Activated naive CD4-positive, alpha-beta T cell treated with anti-CD3 and anti-CD28 coated beads for 36 hours (primary cell): ENCODE results near the gene FBF1. TPM values are rescaled to one million over a fixed set of nuclear protein-coding genes. Genes with fewer than 3 reads are reported as not detected.
"Not testable (repeated sequence)": the region's sequence is repeated elsewhere in the genome, so short reads cannot be mapped to it uniquely, and the experiment has no call there.

Source experiments
- CTCF ChIA-PET: fragments of 350-600 bp; sonication (Branson Sonifier 250); formaldehyde crosslinking; loops from one replicate; lab custom pipeline; 2021; ENCODE audit warnings: antibody characterized with exemption; lab: Charles Lee
- DNase-seq: peaks from one replicate; pipeline ENCODE4 v3.0.0-alpha.2; 2020
- H3K27ac Mint-ChIP-seq: one replicate; pipeline ENCODE4 v1.8.0; 2021; ENCODE audit warnings: mild to moderate bottlenecking, mixed read lengths
- H3K27me3 Mint-ChIP-seq: one replicate; pipeline ENCODE4 v1.8.0; 2021; ENCODE audit warnings: low read depth, mixed read lengths
- H3K36me3 Mint-ChIP-seq: one replicate; pipeline ENCODE4 v1.8.0; 2021; ENCODE audit warnings: low read depth, mixed read lengths
- H3K4me1 Mint-ChIP-seq: one replicate; pipeline ENCODE4 v1.8.0; 2021; ENCODE audit warnings: low read depth, mixed read lengths
- H3K4me3 Mint-ChIP-seq: one replicate; pipeline ENCODE4 v1.8.0; 2021; ENCODE audit warnings: mild to moderate bottlenecking, moderate library complexity, mixed read lengths
- H3K9me3 Mint-ChIP-seq: one replicate; pipeline ENCODE4 v1.8.0; 2021; ENCODE audit warnings: mixed read lengths
- intact Hi-C: fragments of 100-400 bp; cut with micrococcal nuclease; formaldehyde crosslinking; loops from one replicate; pipeline ENCODE4 v1.15.1; 2023
- total RNA-seq, 2 experiments: library from RNA; stranded (reverse); gene quantifications; one replicate each; pipeline ENCODE4 v1.2.3, GENCODE V29; 2021

The FBF1 gene
- total RNA-seq, 2 experiments from 2014 or later, result 20.7 to 21.0 TPM

GRCh38 chr17:75975187-75975586 is 34.3 kb upstream of the FBF1 start:
- DNase-seq, H3K4me3 Mint-ChIP-seq, H3K9me3 Mint-ChIP-seq, H3K27me3 Mint-ChIP-seq, H3K27ac Mint-ChIP-seq: not testable (repeated sequence)
- intact Hi-C loops, result loop anchor here (5.0 kb wide), 2 partner anchors 143 to 477 kb away; partner anchors contain the start of gene UBE2O
- CTCF ChIA-PET, result interaction anchor here (1.3 kb wide), 1 partner anchor 11 kb away, joined by 6 read pairs; no protein-coding TSS in a partner anchor
- H3K36me3 Mint-ChIP-seq, result peaks cover 11% of the 10 kb centered on the region
- peaks cover 27% of the 10 kb centered on the region for H3K4me1 Mint-ChIP-seq

GRCh38 chr17:75970626-75971025 is 29.8 kb upstream of the FBF1 start:
- Mint-ChIP-seq H3K9me3 (no peaks in the 10 kb centered on the region), H3K36me3 (peaks cover 6% of the 10 kb centered on the region)

DNA sequence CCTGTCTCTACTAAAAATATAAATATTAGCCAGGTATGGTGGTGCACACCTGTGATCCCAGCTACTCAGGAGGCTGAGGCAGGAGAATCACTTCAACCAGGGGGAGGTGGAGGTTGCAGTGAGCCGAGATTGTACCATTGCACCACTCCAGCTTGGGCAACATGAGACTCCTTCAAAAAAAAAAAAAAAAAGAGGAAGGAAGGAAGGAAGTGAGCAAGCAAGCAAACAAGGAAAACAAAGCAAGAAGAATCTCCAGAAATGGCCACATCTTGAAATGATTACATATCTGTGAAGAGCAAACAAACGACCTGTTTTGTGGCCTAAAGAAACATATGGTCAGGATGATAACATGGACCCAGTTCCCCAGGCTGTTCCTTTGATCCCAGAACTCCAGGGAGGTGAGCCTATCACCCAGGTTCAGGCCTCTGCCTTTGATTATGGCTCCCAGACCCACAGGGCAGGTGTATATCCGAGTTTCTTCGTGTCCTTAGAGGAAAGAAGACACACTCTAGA is 29.2 kb upstream of the FBF1 start:
- peaks cover 6% of the 10 kb centered on the region for H3K36me3 Mint-ChIP-seq
- no peaks in the 10 kb centered on the region for H3K9me3 Mint-ChIP-seq
- intact Hi-C loops, result no loop called here
- CTCF ChIA-PET, result interaction anchor here (0.6 to 1.5 kb wide), 3 partner anchors 9 to 611 kb away, joined by 3 to 4 read pairs (median 4); partner anchors contain the start of genes ACOX1 and TEN1
- H3K27ac Mint-ChIP-seq, result no peak overlapping the region
- H3K4me3 Mint-ChIP-seq, result no peak overlapping the region
- DNase-seq, result no peak
- H3K27me3 Mint-ChIP-seq, result no peaks in the 10 kb centered on the region
- H3K4me1 Mint-ChIP-seq, result peaks cover 3% of the 10 kb centered on the region

More at GRCh38 chr17:75970626-75971025, 29.8 kb upstream of the FBF1 start:
- no peak overlapping the region for H3K27ac Mint-ChIP-seq
- no peak overlapping the region for H3K4me3 Mint-ChIP-seq
- no peaks in the 10 kb centered on the region for H3K27me3 Mint-ChIP-seq
- intact Hi-C loops, result no loop called here
- DNase-seq, result no peak
- CTCF ChIA-PET, result interaction anchor here (0.6 to 1.3 kb wide), 3 partner anchors 29 to 612 kb away, joined by 3 to 4 read pairs (median 3); no protein-coding TSS in a partner anchor
- peaks cover 5% of the 10 kb centered on the region for H3K4me1 Mint-ChIP-seq

DNA sequence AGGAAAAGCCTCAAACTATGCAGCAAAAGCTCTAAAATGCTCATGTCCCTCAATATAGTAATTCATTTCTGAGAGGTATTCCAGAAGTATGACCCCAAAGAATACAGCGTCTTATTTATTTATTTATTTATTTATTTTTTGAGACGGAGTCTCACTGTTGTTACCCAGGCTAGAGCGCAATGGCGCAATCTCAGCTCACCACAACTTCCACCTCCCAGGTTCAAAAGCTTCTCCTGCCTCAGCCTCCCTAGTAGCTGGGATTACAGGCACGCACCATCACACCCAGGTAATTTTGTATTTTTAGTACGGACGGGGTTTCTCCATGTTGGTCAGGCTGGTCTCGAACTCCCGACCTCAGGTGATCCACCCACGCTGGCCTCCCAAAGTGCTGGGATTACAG is 28.2 kb upstream of the FBF1 start:
- H3K9me3 Mint-ChIP-seq, H3K4me3 Mint-ChIP-seq, H3K4me1 Mint-ChIP-seq, H3K27ac Mint-ChIP-seq, H3K27me3 Mint-ChIP-seq, DNase-seq, intact Hi-C loops, H3K36me3 Mint-ChIP-seq: not testable (repeated sequence)
- CTCF ChIA-PET, result interaction anchor here (1.5 kb wide), 1 partner anchor 10 kb away, joined by 4 read pairs; the partner anchor contains the start of genes ACOX1 and TEN1

DNA sequence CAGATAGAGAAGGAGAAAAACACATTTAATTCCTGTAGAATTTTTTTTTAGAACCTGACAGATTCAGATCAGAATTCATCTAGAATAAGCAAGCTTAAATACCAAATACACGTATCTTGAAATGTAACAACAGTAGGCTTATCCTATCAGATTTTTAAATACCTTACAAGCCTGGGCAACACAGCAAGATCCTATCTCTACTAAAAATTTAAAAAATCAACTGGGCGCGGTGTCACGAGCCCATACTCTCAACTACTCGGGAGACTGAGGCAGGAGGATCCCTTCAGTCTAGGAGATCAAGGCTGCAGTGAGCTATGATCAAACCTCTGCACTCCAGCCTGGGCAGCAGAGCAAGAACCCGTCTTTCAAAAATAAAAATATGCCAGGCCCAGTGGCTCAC is 24.6 kb upstream of the FBF1 start:
- CTCF ChIA-PET, result interaction anchor here (0.6 to 1.2 kb wide), 3 partner anchors 49 to 217 kb away, joined by 3 to 4 read pairs (median 3); no protein-coding TSS in a partner anchor
- no peak overlapping the region for H3K27ac Mint-ChIP-seq
- no peaks in the 10 kb centered on the region for H3K27me3 Mint-ChIP-seq
- no peaks in the 10 kb centered on the region for H3K9me3 Mint-ChIP-seq
- H3K4me1 Mint-ChIP-seq, result peaks cover 11% of the 10 kb centered on the region
- peaks cover 3% of the 10 kb centered on the region for H3K36me3 Mint-ChIP-seq
- DNase-seq, result no peak
- intact Hi-C loops, result no loop called here
- H3K4me3 Mint-ChIP-seq, result no peak overlapping the region

GRCh38 chr17:75959839-75960511 is 19.1 kb upstream of the FBF1 start:
- CTCF ChIA-PET, result interaction anchor here (1.4 kb wide), 1 partner anchor 14 kb away, joined by 3 read pairs; no protein-coding TSS in a partner anchor
- Mint-ChIP-seq H3K27ac (no peak overlapping the region), H3K36me3 (peaks cover 8% of the 10 kb centered on the region), H3K9me3 (no peaks in the 10 kb centered on the region), H3K4me3 (no peak overlapping the region), H3K4me1 (peaks cover 9% of the 10 kb centered on the region), H3K27me3 (no peaks in the 10 kb centered on the region)
- intact Hi-C loops, result no loop called here
- no peak for DNase-seq

DNA sequence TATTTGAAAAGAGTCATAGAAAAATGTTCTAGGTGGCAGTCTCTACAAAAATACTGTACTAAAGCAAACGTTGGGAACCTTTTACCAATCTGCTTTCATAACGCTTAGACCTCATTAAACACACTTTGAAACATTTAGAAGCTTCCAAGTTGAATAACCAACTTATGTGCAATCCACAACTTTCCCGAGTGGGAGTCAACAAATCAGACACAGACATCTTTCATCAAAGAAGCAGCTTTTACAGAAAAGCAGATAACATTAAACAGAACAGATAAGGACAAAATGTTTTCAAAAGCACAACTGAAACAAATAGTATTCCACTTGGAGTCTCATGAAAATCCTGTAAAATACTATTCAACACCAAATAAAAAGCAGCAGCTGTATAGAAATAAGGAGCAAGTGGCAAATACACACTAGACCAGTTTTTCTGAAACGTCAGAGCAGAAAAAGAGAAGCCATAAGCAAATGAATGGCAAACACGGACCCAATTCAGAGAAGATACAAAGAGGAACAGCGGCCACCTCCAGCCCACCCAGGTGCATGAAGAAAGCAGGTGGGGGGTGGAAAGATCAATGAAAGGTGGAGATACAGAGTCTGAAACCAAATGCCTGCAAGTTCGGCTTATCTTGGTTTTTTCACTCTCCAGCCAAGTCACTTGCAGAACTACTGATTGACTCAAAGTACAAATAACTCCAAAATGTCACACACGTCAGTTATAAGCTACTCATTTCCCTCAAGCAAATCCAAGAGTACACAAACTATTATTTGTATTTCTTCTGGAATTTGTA is 18.4 kb upstream of the FBF1 start:
- intact Hi-C loops, result no loop called here
- Mint-ChIP-seq H3K4me1 (peaks cover 5% of the 10 kb centered on the region), H3K36me3 (peaks cover 9% of the 10 kb centered on the region), H3K9me3 (no peaks in the 10 kb centered on the region), H3K27me3 (no peaks in the 10 kb centered on the region), H3K4me3 (no peak overlapping the region), H3K27ac (no peak overlapping the region)
- CTCF ChIA-PET, result interaction anchor here (1.4 kb wide), 1 partner anchor 13 kb away, joined by 3 read pairs; no protein-coding TSS in a partner anchor
- no peak for DNase-seq

DNA sequence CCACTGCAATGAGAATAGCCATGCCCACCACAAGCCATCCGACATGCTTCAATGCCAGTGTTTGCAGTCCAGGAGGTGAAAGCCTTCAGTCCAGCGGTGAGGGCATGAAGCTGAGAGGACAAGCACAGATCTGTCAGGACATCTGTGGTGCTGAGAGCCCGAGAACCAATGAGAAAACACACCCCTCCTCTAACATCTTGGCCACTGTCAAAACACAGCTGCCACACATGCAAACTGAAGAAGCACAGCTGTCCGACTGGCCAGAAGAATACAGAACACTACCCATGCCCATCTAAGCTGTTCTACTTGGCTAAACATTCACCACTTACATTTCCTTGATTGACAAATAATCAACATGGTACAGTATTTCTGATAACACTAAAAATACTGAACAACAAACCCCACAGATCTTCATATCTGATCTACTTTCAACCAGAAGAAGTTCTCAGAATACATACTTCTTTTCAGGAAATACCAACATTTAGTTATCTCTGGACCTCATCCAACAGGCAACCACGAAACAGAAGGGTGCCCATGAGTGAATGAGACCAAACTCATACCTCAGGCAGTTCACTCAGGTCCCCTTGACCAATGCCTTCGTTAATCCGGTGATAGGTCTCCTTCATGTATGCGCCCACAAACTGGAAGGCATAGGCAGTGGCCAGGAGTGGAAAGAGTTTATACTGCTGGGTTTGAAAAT is 10.2 kb upstream of the FBF1 start:
- DNase-seq, result no peak
- H3K27ac Mint-ChIP-seq, result no peak overlapping the region
- intact Hi-C loops, result no loop called here
- no peaks in the 10 kb centered on the region for H3K4me1 Mint-ChIP-seq
- H3K36me3 Mint-ChIP-seq, result peaks cover 14% of the 10 kb centered on the region
- H3K9me3 Mint-ChIP-seq, result no peaks in the 10 kb centered on the region
- H3K27me3 Mint-ChIP-seq, result no peaks in the 10 kb centered on the region
- CTCF ChIA-PET, result interaction anchor here (0.6 to 1.1 kb wide), 2 partner anchors 55 to 555 kb away, joined by 3 to 4 read pairs; no protein-coding TSS in a partner anchor
- H3K4me3 Mint-ChIP-seq, result no peak overlapping the region

- H3K27me3 Mint-ChIP-seq, result no peaks in the 10 kb centered on the region
- CTCF ChIA-PET, result interaction anchor here (0.6 to 1.1 kb wide), 2 partner anchors 55 to 555 kb away, joined by 3 to 4 read pairs; no protein-coding TSS in a partner anchor
- H3K4me3 Mint-ChIP-seq, result no peak overlapping the region
- DNase-seq, result no peak
- no peaks in the 10 kb centered on the region for H3K9me3 Mint-ChIP-seq
- H3K4me1 Mint-ChIP-seq, result no peaks in the 10 kb centered on the region
- H3K36me3 Mint-ChIP-seq, result peaks cover 13% of the 10 kb centered on the region
- no peak overlapping the region for H3K27ac Mint-ChIP-seq
- intact Hi-C loops, result no loop called here
These were observed 9.6 kb upstream of the FBF1 start for GRCh38 chr17:75950421-75950820.

GRCh38 chr17:75945211-75945610 is 4.4 kb upstream of the FBF1 start:
- peaks cover 11% of the 10 kb centered on the region for H3K4me1 Mint-ChIP-seq
- intact Hi-C loops, result no loop called here
- no peaks in the 10 kb centered on the region for H3K9me3 Mint-ChIP-seq
- no peak for DNase-seq
- no peak overlapping the region for H3K4me3 Mint-ChIP-seq
- no peak overlapping the region for H3K27ac Mint-ChIP-seq
- no peaks in the 10 kb centered on the region for H3K27me3 Mint-ChIP-seq
- H3K36me3 Mint-ChIP-seq, result peaks cover 10% of the 10 kb centered on the region
- CTCF ChIA-PET, result interaction anchor here (0.7 to 0.9 kb wide), 2 partner anchors 17 to 53 kb away, joined by 3 to 6 read pairs; no protein-coding TSS in a partner anchor

DNA sequence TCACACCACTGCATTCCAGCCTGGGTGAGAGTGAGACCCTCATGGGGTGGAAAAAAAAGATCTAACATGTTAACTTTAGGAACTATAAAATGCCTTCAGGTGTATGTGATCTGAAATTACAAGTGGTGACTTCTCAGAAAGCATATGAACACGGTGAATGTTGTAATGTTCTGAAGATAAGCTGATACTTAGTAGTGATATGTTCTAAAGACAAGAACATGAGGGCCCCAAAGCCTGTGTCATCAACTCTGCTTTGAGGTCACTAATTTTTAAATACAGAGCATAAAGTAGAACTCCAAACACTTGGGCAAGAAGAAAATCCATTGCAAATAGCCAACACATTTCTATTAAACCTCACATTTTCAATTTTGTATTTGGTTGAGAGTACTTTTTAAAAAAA is 2.6 kb upstream of the FBF1 start:
- H3K9me3 Mint-ChIP-seq, result no peaks in the 10 kb centered on the region
- H3K27ac Mint-ChIP-seq, result no peak overlapping the region
- peaks cover 11% of the 10 kb centered on the region for H3K4me1 Mint-ChIP-seq
- no peak overlapping the region for H3K4me3 Mint-ChIP-seq
- no peaks in the 10 kb centered on the region for H3K27me3 Mint-ChIP-seq
- no peak for DNase-seq
- CTCF ChIA-PET, result interaction anchor here (0.7 to 0.8 kb wide), 2 partner anchors 269 to 360 kb away, joined by 3 read pairs; no protein-coding TSS in a partner anchor
- intact Hi-C loops, result no loop called here
- H3K36me3 Mint-ChIP-seq, result peaks cover 6% of the 10 kb centered on the region
